H9 (cell line): Measurements from ENCODE around the gene CNDP2. TPM values are rescaled to one million over a fixed set of nuclear protein-coding genes. Genes with fewer than 3 reads are reported as not detected.

Source experiments
- DNase-seq: peaks from one replicate; pipeline ENCODE4 v3.0.0-alpha.2; 2017
- H2AFZ ChIP-seq: one replicate; pipeline ENCODE4 v1.6.1; 2013; ENCODE audit warnings: mild to moderate bottlenecking, low read length, control low read depth, moderate library complexity
- H2AK5ac ChIP-seq: 2 replicates; pipeline ENCODE4 v1.6.1; 2013; ENCODE audit warnings: low read length, control low read depth, mixed read lengths; ENCODE audit not compliant: insufficient read length
- H2BK120ac ChIP-seq: one replicate; pipeline ENCODE4 v1.6.1; 2013; ENCODE audit warnings: low read depth, mild to moderate bottlenecking, low read length, control low read depth, inconsistent platforms; ENCODE audit not compliant: poor library complexity, severe bottlenecking
- H2BK12ac ChIP-seq: 2 replicates; pipeline ENCODE4 v1.6.1; 2013; ENCODE audit warnings: low read length, control low read depth, mixed read lengths, low read depth; ENCODE audit not compliant: insufficient read length
- H2BK15ac ChIP-seq: 2 replicates; pipeline ENCODE4 v1.6.1; 2013; ENCODE audit warnings: low read depth, low read length, control low read depth
- H2BK20ac ChIP-seq: one replicate; pipeline ENCODE4 v1.6.1; 2013; ENCODE audit warnings: low read depth, mild to moderate bottlenecking, low read length, control low read depth, inconsistent platforms; ENCODE audit not compliant: poor library complexity, severe bottlenecking
- H2BK5ac ChIP-seq: 2 replicates; pipeline ENCODE4 v1.6.1; 2013; ENCODE audit warnings: low read length, control low read depth, mixed read lengths; ENCODE audit not compliant: insufficient read length
- H3K14ac ChIP-seq: 2 replicates; pipeline ENCODE4 v1.6.1; 2013; ENCODE audit warnings: low read length, control low read depth; ENCODE audit not compliant: insufficient read depth
- H3K18ac ChIP-seq: 2 replicates; pipeline ENCODE4 v1.6.1; 2013; ENCODE audit warnings: low read depth, mild to moderate bottlenecking, mixed read lengths, low read length, control low read depth; ENCODE audit not compliant: insufficient read length
- H3K23ac ChIP-seq: 2 replicates; pipeline ENCODE4 v1.6.1; 2013; ENCODE audit warnings: low read length, control low read depth, mixed read lengths, low read depth; ENCODE audit not compliant: insufficient read length
- H3K23me2 ChIP-seq: 2 replicates; pipeline ENCODE4 v1.6.1; 2013; ENCODE audit warnings: low read depth, mild to moderate bottlenecking, mixed read lengths, low read length, control low read depth; ENCODE audit not compliant: insufficient read length, poor library complexity, severe bottlenecking
- H3K27ac ChIP-seq: 2 replicates; pipeline ENCODE4 v1.5.1; 2013; ENCODE audit warnings: low read length, control low read depth, mixed read lengths, low read depth; ENCODE audit not compliant: insufficient read length
- H3K27me3 ChIP-seq: 2 replicates; pipeline ENCODE4 v1.6.1; 2013; ENCODE audit warnings: low read length, control low read depth, inconsistent platforms; ENCODE audit not compliant: insufficient read depth
- H3K4ac ChIP-seq: 2 replicates; pipeline ENCODE4 v1.6.1; 2013; ENCODE audit warnings: low read depth, mild to moderate bottlenecking, control low read depth, inconsistent platforms, low read length, moderate library complexity
- H3K4me1 ChIP-seq: 2 replicates; pipeline ENCODE4 v1.6.1; 2013; ENCODE audit warnings: low read length, control low read depth, inconsistent platforms; ENCODE audit not compliant: insufficient read depth
- H3K4me2 ChIP-seq: 2 replicates; pipeline ENCODE4 v1.6.1; 2013; ENCODE audit warnings: low read length, control low read depth, mixed read lengths; ENCODE audit not compliant: insufficient read length, insufficient read depth
- H3K56ac ChIP-seq: 2 replicates; pipeline ENCODE4 v1.6.1; 2013; ENCODE audit warnings: low read depth, mild to moderate bottlenecking, mixed read lengths, low read length, control low read depth; ENCODE audit not compliant: insufficient read length
- H3K79me1 ChIP-seq: 2 replicates; pipeline ENCODE4 v1.6.1; 2013; ENCODE audit warnings: low read depth, mild to moderate bottlenecking, moderate library complexity, low read length, control low read depth, inconsistent platforms; ENCODE audit not compliant: insufficient read depth, poor library complexity, severe bottlenecking
- H3K79me2 ChIP-seq: 2 replicates; pipeline ENCODE4 v1.6.1; 2013; ENCODE audit warnings: low read length, control low read depth, inconsistent platforms; ENCODE audit not compliant: insufficient read depth
- H3K9ac ChIP-seq: 2 replicates; pipeline ENCODE4 v1.6.1; 2013; ENCODE audit warnings: low read length, control low read depth, mixed read lengths; ENCODE audit not compliant: insufficient read length; ENCODE audit errors: extremely low read depth
- H3K9me3 ChIP-seq: one replicate; pipeline ENCODE4 v1.6.1; 2013; ENCODE audit warnings: low read depth, low read length, inconsistent platforms; ENCODE audit not compliant: control insufficient read depth
- H3T11ph ChIP-seq: one replicate; pipeline ENCODE4 v1.6.1; 2013; ENCODE audit warnings: mild to moderate bottlenecking, low read length, control low read depth, inconsistent platforms
- H4K20me1 ChIP-seq: one replicate; pipeline ENCODE4 v1.6.1; 2013; ENCODE audit not compliant: control insufficient read depth, insufficient read length, insufficient read depth
- H4K5ac ChIP-seq: 2 replicates; pipeline ENCODE4 v1.6.1; 2013; ENCODE audit warnings: low read depth, mild to moderate bottlenecking, mixed read lengths, low read length, control low read depth; ENCODE audit not compliant: insufficient read length
- H4K8ac ChIP-seq: replicated peaks from 2 replicates; pipeline ENCODE4 v1.6.1; 2013; ENCODE audit warnings: low read length, control low read depth, mixed read lengths, low read depth; ENCODE audit not compliant: insufficient read length
- H4K91ac ChIP-seq: 2 replicates; pipeline ENCODE4 v1.6.1; 2013; ENCODE audit warnings: low read depth, mild to moderate bottlenecking, moderate library complexity, mixed read lengths, low read length, control low read depth; ENCODE audit not compliant: insufficient read length
- H3K27ac Mint-ChIP-seq, 3 experiments: 2 replicates in 2 of 3; 3 replicates in 1 of 3; pipeline ENCODE4 v1.8.0; 2020 to 2021; ENCODE audit warnings: mixed read lengths in 3 of 3, mild to moderate bottlenecking in 1 of 3, moderate library complexity in 1 of 3
- H3K27me3 Mint-ChIP-seq: 2 replicates; pipeline ENCODE4 v1.8.0; 2021; ENCODE audit warnings: low read depth, mild to moderate bottlenecking, moderate library complexity, mixed read lengths
- H3K36me3 Mint-ChIP-seq, 3 experiments: 2 replicates in 2 of 3; 3 replicates in 1 of 3; pipeline ENCODE4 v1.8.0; 2020 to 2021; ENCODE audit warnings: low read depth in 3 of 3, mixed read lengths in 3 of 3; ENCODE audit not compliant: insufficient read depth in 1 of 3
- H3K4me1 Mint-ChIP-seq, 2 experiments: 2 replicates each; pipeline ENCODE4 v1.8.0; 2020; ENCODE audit warnings: mixed read lengths in 2 of 2
- H3K4me3 Mint-ChIP-seq, 2 experiments: 2 replicates in 1 of 2; 3 replicates in 1 of 2; pipeline ENCODE4 v1.8.0; 2020 to 2021; ENCODE audit warnings: mild to moderate bottlenecking in 2 of 2, mixed read lengths in 2 of 2, moderate library complexity in 1 of 2
- H3K9me3 Mint-ChIP-seq, 2 experiments: 2 replicates in 1 of 2; 3 replicates in 1 of 2; pipeline ENCODE4 v1.8.0; 2020; ENCODE audit warnings: mild to moderate bottlenecking in 2 of 2, mixed read lengths in 2 of 2, moderate library complexity in 1 of 2
- CTCF ChIP-seq: fragments of 200-600 bp; sonication (generic); conservative IDR thresholded peaks from 3 replicates; pipeline ENCODE4 v1.8.0; 2021; ENCODE audit warnings: antibody characterized with exemption, mild to moderate bottlenecking
- WGBS: extraction: QIAGEN DNeasy Blood & Tissue Kit; methylation state at CpG from one replicate; pipeline ENCODE4 v1.1.7; 2013; ENCODE audit warnings: missing lambda C conversion rate, low lambda C conversion rate, mixed read lengths; ENCODE audit not compliant: insufficient read length; ENCODE audit errors: extremely low coverage; 5-methylcytosine and 5-hydroxymethylcytosine counted together
- total RNA-seq: library from RNA; stranded (reverse); gene quantifications from 2 replicates; pipeline ENCODE4 v1.2.1, GENCODE V29; 2021

CNDP2 gene
- total RNA-seq, 1 experiment from 2014 or later: 212 TPM

GRCh38 chr18:74544898-74545297, 48.7 kb downstream of the CNDP2 start:
- H2BK5ac ChIP-seq: no peak overlapping the region
- no peak for DNase-seq
- no peak overlapping the region for H3K9ac ChIP-seq
- no peaks in the 10 kb centered on the region for H3K4me1 Mint-ChIP-seq
- H3K4me3 Mint-ChIP-seq: no peak overlapping the region
- no peak overlapping the region for H3K18ac ChIP-seq
- H3K27me3 Mint-ChIP-seq: peaks cover 8% of the 10 kb centered on the region
- H3K27ac ChIP-seq: no peak overlapping the region
- no peak overlapping the region for H4K8ac ChIP-seq
- no peak overlapping the region for H2AFZ ChIP-seq
- no peak for TF ChIP-seq CTCF
- H3K4me1 ChIP-seq: no peaks in the 10 kb centered on the region
- no peak overlapping the region; a peak in 1 of 7 replicates for H3K27ac Mint-ChIP-seq
- no peaks in the 10 kb centered on the region for H3K79me2 ChIP-seq
- H2BK120ac ChIP-seq: no peak overlapping the region
- no peak overlapping the region for H2AK5ac ChIP-seq
- H4K5ac ChIP-seq: no peak overlapping the region
- peaks cover 10 to 13% (median 13%) of the 10 kb centered on the region in 3 experiments for H3K36me3 Mint-ChIP-seq
- peaks cover 6% of the 10 kb centered on the region for H3K9me3 ChIP-seq
- no peak overlapping the region for H2BK12ac ChIP-seq
- H3K27me3 ChIP-seq: no peaks in the 10 kb centered on the region
- no peak overlapping the region for H3K14ac ChIP-seq
- H3K4me2 ChIP-seq: no peak overlapping the region
- H3K79me1 ChIP-seq: no peaks in the 10 kb centered on the region
- H4K20me1 ChIP-seq: no peaks in the 10 kb centered on the region
- H2BK15ac ChIP-seq: no peak overlapping the region
- H3K4ac ChIP-seq: no peak overlapping the region
- H2BK20ac ChIP-seq: no peak overlapping the region
- no peaks in the 10 kb centered on the region for H3K23me2 ChIP-seq
- no peak overlapping the region for H3T11ph ChIP-seq
- no peak overlapping the region for H4K91ac ChIP-seq
- peaks cover 23 to 36% of the 10 kb centered on the region in 2 experiments for H3K9me3 Mint-ChIP-seq
- no CpG with 5 or more reads among the region's 8 CpGs for WGBS
- H3K23ac ChIP-seq: no peak overlapping the region
- H3K56ac ChIP-seq: no peak overlapping the region
